ENCODE data around the gene TRANK1.
"Not testable (repeated sequence)": the region's sequence is repeated elsewhere in the genome, so short reads cannot be mapped to it uniquely, and the experiment has no call there.

Gene TRANK1

GRCh38 chr3:36944641-36945270 is at the start of gene TRANK1:
TRANK1 (minus strand) TSS chr3:36945054; CDS start chr3:36944809, 245 bp downstream.
- DNase-seq (ENCODE audit: low spot score), result no peak

DNA sequence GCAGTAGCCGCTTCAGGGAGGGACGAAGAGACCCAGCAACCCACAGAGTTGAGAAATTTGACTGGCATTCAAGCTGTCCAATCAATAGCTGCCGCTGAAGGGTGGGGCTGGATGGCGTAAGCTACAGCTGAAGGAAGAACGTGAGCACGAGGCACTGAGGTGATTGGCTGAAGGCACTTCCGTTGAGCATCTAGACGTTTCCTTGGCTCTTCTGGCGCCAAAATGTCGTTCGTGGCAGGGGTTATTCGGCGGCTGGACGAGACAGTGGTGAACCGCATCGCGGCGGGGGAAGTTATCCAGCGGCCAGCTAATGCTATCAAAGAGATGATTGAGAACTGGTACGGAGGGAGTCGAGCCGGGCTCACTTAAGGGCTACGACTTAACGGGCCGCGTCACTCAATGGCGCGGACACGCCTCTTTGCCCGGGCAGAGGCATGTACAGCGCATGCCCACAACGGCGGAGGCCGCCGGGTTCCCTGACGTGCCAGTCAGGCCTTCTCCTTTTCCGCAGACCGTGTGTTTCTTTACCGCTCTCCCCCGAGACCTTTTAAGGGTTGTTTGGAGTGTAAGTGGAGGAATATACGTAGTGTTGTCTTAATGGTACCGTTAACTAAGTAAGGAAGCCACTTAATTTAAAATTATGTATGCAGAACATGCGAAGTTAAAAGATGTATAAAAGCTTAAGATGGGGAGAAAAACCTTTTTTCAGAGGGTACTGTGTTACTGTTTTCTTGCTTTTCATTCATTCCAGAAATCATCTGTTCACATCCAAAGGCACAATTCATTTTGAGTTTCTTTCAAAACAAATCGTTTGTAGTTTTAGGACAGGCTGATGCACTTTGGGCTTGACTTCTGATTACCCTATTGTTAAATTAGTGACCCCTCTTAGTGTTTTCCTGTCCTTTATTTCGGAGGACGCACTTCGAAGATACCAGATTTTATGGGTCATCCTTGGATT is 48.8 kb upstream of the TRANK1 start, which contains the start of gene MLH1:
Gene MLH1 (plus strand): TSS at position 193 of the 958 bp plus-strand sequence. CDS start 30 bp downstream, at position 223.
- DNase-seq (ENCODE audit: low spot score), result peak; percentile 99

GRCh38 chr3:36992806-36993325 is 48.0 kb upstream of the TRANK1 start, which contains the start of gene EPM2AIP1:
EPM2AIP1 (minus strand) TSS chr3:36993131; CDS start chr3:36993077, 54 bp downstream.
- no peak for DNase-seq (ENCODE audit: low spot score)

DNA sequence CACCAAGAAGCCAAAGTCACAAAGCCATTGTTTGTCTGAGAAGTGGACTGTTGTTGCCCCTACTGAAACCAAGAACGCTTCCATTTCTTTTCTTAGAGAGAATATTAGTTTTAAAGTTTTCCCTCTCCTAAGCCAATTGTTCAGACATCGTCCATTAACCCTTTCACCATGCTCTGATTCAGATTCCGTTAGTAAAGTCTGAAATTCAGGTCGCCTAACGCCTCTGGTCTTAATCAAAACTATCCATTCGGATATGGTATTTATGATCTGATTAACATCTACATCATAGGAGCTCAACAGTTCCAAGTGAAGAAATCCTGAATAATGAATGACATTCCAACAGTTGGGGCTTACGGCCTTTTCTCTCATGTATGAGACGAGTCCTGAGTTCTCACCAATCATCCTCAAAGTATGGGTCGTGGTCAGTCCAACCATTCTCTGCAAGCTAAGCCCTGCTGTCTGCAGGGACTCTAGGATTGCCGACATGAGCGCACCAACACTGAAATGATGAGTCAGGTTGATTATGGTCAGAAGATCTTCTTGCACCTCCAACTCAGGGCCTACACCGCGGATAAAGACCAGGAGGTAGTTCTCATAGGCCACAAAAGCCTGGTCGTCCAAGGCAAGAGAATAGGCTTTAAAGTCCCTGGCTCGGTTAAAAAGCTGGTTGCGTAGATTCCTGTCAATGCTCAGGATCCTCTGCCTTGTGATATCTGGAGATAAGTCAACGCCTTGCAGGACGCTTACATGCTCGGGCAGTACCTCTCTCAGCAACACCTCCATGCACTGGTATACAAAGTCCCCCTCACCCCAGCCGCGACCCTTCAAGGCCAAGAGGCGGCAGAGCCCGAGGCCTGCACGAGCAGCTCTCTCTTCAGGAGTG is 47.3 kb upstream of the TRANK1 start:
- DNase-seq (ENCODE audit: low spot score), result peak; percentile 6

GRCh38 chr3:36991147-36991546 is 46.3 kb upstream of the TRANK1 start:
- no peak for DNase-seq (ENCODE audit: low spot score)

GRCh38 chr3:36989568-36989967 is 44.7 kb upstream of the TRANK1 start:
- DNase-seq (ENCODE audit: low spot score), result no peak

GRCh38 chr3:36989005-36989404 is 44.2 kb upstream of the TRANK1 start:
- no peak for DNase-seq (ENCODE audit: low spot score)

DNA sequence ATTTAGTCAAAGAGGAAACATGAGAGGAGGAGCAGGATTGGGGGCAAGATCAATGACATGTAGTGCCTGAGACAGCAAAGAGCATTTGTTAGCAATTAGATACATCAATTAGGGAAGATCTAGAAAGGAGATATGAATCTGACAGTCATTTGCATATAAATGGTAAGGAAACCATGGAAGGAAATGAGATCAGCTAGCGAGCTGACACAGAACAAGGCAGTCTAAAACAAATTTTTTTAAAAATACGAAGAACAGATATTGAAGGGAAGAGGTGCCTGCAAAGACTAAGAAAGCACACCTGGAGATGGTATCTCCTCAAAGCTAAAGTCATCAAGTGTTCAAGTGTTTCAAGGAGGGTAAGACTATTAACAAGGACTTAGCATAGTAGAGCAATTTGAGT is 43.5 kb upstream of the TRANK1 start:
- no peak for DNase-seq (ENCODE audit: low spot score)

GRCh38 chr3:36981006-36981405 is 36.2 kb upstream of the TRANK1 start:
- no peak for DNase-seq (ENCODE audit: low spot score)

DNA sequence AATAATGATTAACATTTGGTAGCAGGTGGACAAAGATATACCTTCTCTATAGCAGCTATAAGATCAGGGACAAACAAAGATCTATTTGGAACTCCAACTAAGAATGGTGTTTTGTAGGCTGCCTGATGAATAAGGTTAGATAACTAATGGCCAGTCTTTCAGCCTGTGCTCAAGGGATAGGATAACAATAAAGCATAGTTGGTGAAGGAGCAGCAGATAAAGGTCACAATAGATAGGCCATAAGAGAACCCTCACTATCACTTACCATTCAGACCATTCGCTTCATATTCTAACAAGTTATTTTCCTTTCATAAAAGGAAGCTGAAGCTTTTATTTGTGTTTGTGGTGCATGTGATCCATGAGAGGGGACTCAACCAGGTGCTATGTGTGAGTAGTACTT is 28.3 kb upstream of the TRANK1 start:
- no peak for DNase-seq (ENCODE audit: low spot score)

GRCh38 chr3:36972163-36972562 is 27.3 kb upstream of the TRANK1 start:
- no peak for DNase-seq (ENCODE audit: low spot score)

DNA sequence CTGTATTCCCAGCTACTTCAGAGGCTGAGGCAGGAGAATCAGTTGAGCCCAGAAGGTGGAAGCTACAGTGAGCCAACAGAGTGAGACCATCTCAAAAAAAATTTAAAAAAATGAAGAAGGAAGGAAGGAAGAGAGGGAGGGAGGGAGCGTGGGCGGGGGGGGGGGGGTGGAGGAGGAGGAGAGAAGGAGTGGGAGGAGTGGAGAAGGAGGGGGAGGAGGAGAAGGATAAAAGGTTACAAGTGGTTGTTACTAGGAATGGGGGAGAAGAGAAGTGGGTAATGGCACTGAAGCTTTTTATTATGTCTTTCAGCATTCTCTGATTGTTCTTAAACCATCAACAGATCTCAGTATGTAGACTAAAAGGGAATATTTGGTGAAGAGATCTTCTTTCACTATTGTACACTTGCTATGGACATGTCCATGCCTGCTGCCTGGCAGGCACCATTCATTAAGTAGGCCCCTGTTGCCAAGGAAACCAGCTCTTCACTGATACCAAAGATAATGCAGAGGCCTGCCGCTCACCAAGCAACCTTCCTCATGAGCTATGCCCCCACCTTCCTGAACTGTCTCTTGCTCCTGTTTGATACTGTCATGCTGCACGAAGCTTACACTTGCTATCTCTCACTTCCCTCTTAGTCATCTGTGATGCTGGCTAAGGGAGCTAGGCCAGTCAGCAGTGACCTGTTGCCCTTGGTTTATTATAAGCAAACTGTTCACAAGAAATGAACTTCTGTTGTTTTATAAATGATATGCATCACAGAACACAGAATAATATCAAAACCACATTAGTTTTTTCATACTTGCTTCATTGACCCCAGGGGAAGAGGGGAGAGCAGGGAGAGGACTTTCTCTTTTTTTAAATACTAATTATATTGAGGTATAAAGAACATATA is 24.9 kb upstream of the TRANK1 start:
- no peak for DNase-seq (ENCODE audit: low spot score)

- no peak for DNase-seq (ENCODE audit: low spot score)
Observed at GRCh38 chr3:36969085-36969484, 24.2 kb upstream of the TRANK1 start.

- no peak for DNase-seq (ENCODE audit: low spot score)
Observed at GRCh38 chr3:36965440-36965839, 20.6 kb upstream of the TRANK1 start.

- no peak for DNase-seq (ENCODE audit: low spot score)
Observed at GRCh38 chr3:36964817-36965216, 20.0 kb upstream of the TRANK1 start.

GRCh38 chr3:36964331-36964730 is 19.5 kb upstream of the TRANK1 start:
- DNase-seq (ENCODE audit: low spot score), result no peak

DNA sequence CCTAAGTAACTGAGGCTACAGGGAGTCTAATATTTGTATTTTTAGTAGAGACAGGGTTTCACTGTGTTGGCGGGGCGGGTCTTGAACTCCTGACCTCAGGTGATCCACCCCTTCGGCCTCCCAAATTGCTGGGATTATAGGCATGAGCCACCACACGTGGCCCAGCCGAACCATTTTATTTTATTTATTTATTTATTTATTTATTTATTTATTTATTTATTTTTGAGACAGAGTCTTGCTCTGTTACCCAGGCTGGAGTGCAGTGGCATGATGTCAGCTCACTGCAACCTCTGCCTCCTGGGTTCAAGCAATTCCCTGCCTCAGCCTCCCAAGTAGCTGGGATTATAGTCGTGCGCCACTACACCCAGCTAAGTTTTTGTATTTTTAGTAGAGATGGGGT is 18.2 kb upstream of the TRANK1 start:
- DNase-seq (ENCODE audit: low spot score), result not testable (repeated sequence)

GRCh38 chr3:36960502-36960901 is 15.6 kb upstream of the TRANK1 start:
- no peak for DNase-seq (ENCODE audit: low spot score)

DNA sequence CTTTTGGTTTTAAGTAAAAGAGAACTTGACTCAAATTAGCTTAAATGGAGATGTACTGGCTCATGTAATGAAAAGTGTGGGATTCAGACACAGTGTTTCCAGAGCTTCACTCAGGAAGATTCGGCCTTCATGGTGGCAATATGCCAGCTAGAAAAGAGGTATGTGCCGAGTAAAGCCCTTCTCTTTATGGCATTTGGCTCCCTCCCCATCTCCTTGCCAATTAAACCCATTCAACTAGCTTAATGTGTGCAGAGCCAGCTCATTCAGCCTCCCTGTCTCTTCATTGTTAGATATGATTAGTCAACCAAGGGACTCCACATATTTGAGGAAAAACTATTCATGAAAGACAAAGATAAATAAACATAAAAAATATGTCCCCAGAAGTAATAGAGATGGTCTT is 15.0 kb upstream of the TRANK1 start:
- DNase-seq (ENCODE audit: low spot score), result no peak

DNA sequence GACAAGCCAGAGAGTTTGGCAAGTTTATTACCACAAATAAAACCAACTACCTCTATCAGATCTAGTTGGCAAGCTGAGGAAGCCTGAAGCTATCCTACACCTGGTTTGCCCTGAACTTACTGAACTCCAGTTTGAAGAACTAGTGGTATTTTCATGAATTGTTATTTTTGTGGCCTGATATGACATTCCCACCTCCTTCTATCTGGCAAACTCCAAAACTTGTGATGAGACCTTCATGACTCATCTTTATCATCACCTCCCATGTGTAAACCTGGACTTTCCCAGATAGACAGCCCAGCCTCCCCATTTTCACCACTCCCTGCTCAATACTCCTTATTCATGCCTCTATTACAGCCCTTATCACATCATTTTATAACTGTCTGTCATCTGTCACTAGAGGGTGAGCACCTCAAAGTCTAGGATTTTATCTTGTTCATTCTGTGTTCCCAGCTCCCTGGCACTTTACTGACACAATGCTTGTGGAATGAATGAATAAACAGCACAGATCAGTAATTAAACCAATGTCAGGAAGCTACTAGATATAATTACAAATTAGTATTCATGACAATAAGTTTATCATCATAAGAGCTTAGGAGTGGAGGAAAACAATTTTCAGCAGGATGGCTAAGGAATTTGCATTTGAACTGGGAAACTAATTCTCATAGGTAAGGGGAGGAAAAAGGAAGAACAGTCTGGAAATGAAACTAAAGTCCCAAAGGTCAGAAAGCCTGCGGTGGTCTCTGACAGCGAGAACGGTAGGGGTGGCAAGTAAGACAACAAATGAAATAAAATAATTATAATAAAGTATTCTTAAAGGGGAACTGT is 13.2 kb upstream of the TRANK1 start:
- peak; percentile 21 for DNase-seq (ENCODE audit: low spot score)
